Measurements from ENCODE around the gene SUPT3H. TPM values are rescaled to one million over a fixed set of nuclear protein-coding genes. Genes with fewer than 3 reads are reported as not detected.
"Not testable (repeated sequence)": the region's sequence is repeated elsewhere in the genome, so short reads cannot be mapped to it uniquely, and the experiment has no call there.

Gene SUPT3H
- total RNA-seq, 6 experiments from 2014 or later = 0.95 to 2.8 (median 2.0) TPM

GRCh38 chr6:45184937-45185336 is 192.8 kb downstream of the SUPT3H start:
- H3K4me3 ChIP-seq = no peak overlapping the region
- H3K27me3 ChIP-seq = no peaks in the 10 kb centered on the region
- no peaks in the 10 kb centered on the region for H3K9me3 ChIP-seq
- intact Hi-C loops (cut with DNase I) = no loop called here
- TF ChIP-seq, protein P1, sequence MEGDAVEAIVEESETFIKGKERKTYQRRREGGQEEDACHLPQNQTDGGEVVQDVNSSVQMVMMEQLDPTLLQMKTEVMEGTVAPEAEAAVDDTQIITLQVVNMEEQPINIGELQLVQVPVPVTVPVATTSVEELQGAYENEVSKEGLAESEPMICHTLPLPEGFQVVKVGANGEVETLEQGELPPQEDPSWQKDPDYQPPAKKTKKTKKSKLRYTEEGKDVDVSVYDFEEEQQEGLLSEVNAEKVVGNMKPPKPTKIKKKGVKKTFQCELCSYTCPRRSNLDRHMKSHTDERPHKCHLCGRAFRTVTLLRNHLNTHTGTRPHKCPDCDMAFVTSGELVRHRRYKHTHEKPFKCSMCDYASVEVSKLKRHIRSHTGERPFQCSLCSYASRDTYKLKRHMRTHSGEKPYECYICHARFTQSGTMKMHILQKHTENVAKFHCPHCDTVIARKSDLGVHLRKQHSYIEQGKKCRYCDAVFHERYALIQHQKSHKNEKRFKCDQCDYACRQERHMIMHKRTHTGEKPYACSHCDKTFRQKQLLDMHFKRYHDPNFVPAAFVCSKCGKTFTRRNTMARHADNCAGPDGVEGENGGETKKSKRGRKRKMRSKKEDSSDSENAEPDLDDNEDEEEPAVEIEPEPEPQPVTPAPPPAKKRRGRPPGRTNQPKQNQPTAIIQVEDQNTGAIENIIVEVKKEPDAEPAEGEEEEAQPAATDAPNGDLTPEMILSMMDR (IDR thresholded peaks at IDR 0.05) = no peak
- no peak for TF ChIP-seq POLR2A (IDR thresholded peaks at IDR 0.05)
- 95% methylated on average over 4 of the region's 4 CpGs for WGBS (ENCODE audit: insufficient coverage, low coverage, low lambda C conversion rate, missing lambda C conversion rate)
- no peak for ATAC-seq
- H3K27ac ChIP-seq = no peak overlapping the region
- H3K36me3 ChIP-seq = no peaks in the 10 kb centered on the region
- H3K4me1 ChIP-seq = no peaks in the 10 kb centered on the region
- DNase-seq = no peak

DNA sequence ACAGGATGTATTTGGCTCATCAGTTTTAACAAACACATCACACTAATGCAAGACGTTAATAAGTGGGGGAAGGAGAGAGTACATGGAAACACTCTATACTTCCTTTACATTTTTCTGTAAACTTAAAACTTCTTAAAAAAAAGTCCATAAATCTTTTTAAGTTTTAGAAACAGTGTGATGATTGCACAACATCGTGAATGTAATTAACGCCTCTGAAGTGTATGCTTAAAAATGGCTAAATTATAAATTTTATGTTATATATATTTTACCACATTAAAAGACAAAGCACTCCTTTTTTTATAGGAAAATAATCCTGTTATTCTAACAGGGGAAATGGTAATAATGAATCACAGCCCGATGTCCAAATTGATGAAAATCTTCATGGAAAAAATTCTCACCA is 193.7 kb downstream of the SUPT3H start:
- no peaks in the 10 kb centered on the region for H3K36me3 ChIP-seq
- 94% methylated on average over 4 of the region's 4 CpGs for WGBS (ENCODE audit: insufficient coverage, low coverage, low lambda C conversion rate, missing lambda C conversion rate)
- H3K4me1 ChIP-seq = no peaks in the 10 kb centered on the region
- no peak overlapping the region for H3K27ac ChIP-seq
- H3K27me3 ChIP-seq = no peaks in the 10 kb centered on the region
- DNase-seq (no peak), ATAC-seq (no peak)
- no peak for TF ChIP-seq POLR2A (IDR thresholded peaks at IDR 0.05)
- TF ChIP-seq, protein P1 (IDR thresholded peaks at IDR 0.05) = no peak
- no peaks in the 10 kb centered on the region for H3K9me3 ChIP-seq
- H3K4me3 ChIP-seq = no peak overlapping the region
- intact Hi-C loops (cut with DNase I) = no loop called here

DNA sequence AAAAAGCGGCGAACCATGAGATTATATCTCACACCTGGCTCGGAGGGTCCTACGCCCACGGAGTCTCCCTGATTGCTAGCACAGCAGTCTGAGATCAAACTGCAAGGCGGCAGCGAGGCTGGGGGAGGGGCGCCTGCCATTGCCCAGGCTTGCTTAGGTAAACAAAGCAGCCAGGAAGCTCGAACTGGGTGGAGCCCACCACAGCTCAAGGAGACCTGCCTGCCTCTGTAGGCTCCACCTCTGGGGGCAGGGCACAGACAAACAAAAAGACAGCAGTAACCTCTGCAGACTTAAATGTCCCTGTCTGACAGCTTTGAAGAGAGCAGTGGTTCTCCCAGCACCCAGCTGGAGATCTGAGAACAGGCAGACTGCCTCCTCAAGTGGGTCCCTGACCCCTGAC is 201.4 kb downstream of the SUPT3H start:
- H3K27ac ChIP-seq; H3K27me3 ChIP-seq; DNase-seq; intact Hi-C loops (cut with DNase I); ATAC-seq; H3K36me3 ChIP-seq; H3K4me3 ChIP-seq; H3K4me1 ChIP-seq; H3K9me3 ChIP-seq: not testable (repeated sequence)
- 78% methylated on average over 5 of the region's 9 CpGs for WGBS (ENCODE audit: insufficient coverage, low coverage, low lambda C conversion rate, missing lambda C conversion rate)

DNA sequence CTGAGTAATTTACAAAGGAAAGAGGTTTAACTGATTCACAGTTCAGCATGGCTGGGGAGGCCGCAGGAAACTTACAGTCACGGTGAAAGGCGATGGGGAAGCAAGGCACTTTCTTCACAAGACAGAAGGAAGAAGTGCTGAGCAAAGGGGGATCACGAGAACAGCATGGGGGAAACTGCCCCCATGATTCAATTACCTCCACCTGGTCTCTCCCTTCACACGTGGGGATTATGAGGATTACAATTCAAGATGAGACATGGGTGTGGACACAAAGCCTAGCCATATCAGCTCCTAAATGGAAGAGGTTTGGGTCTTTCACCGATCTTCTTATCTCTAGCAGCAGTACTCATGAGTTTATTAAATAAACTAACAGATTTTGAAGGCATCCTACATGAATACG is 202.5 kb downstream of the SUPT3H start:
- Histone ChIP-seq H3K27me3 (no peaks in the 10 kb centered on the region), H3K9me3 (no peaks in the 10 kb centered on the region), H3K4me1 (no peaks in the 10 kb centered on the region), H3K36me3 (no peaks in the 10 kb centered on the region), H3K4me3 (no peak overlapping the region), H3K27ac (no peak overlapping the region)
- 84% methylated on average over 7 of the region's 7 CpGs for WGBS (ENCODE audit: insufficient coverage, low coverage, low lambda C conversion rate, missing lambda C conversion rate)
- ATAC-seq (no peak), DNase-seq (no peak)
- intact Hi-C loops (cut with DNase I) = no loop called here
- no peak for TF ChIP-seq POLR2A (IDR thresholded peaks at IDR 0.05)
- TF ChIP-seq, protein P1 (IDR thresholded peaks at IDR 0.05) = no peak

GRCh38 chr6:45174045-45174444 is 203.7 kb downstream of the SUPT3H start:
- no peaks in the 10 kb centered on the region for H3K9me3 ChIP-seq
- intact Hi-C loops (cut with DNase I) = no loop called here
- no peaks in the 10 kb centered on the region for H3K36me3 ChIP-seq
- no peak for TF ChIP-seq POLR2A (IDR thresholded peaks at IDR 0.05)
- TF ChIP-seq, protein P1 (IDR thresholded peaks at IDR 0.05) = no peak
- H3K27ac ChIP-seq = no peak overlapping the region
- WGBS (ENCODE audit: insufficient coverage, low coverage, low lambda C conversion rate, missing lambda C conversion rate) = 53% methylated on average over 3 of the region's 3 CpGs
- no peaks in the 10 kb centered on the region for H3K4me1 ChIP-seq
- H3K27me3 ChIP-seq = no peaks in the 10 kb centered on the region
- no peak overlapping the region for H3K4me3 ChIP-seq
- DNase-seq = no peak
- ATAC-seq = no peak

All from right lobe of liver (tissue), 6 donors.